Measurements from ENCODE around the gene HTRA1.

HTRA1 gene

DNA sequence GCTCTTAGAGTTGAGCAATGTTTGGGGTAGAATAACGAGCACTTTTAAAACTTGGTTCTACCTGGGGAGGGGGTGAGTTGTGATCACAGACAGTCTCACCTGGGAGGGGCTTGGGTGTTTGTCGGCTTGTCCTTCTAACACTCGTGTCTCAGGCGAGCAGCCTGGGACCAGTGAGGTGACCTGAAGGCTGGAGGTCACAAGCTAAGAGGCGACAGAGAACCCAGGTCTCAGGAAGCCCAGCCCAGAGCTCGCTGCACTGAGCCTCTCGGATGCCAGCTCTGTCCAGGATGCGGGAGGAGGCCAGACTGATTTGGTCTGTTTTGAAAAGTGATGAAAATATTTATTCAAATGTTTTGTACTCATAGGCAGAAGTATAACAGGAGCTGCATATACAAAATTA, 11.8 kb downstream of the HTRA1 start:
- no peak for DNase-seq (ENCODE audit: low read depth, low spot score)

DNA sequence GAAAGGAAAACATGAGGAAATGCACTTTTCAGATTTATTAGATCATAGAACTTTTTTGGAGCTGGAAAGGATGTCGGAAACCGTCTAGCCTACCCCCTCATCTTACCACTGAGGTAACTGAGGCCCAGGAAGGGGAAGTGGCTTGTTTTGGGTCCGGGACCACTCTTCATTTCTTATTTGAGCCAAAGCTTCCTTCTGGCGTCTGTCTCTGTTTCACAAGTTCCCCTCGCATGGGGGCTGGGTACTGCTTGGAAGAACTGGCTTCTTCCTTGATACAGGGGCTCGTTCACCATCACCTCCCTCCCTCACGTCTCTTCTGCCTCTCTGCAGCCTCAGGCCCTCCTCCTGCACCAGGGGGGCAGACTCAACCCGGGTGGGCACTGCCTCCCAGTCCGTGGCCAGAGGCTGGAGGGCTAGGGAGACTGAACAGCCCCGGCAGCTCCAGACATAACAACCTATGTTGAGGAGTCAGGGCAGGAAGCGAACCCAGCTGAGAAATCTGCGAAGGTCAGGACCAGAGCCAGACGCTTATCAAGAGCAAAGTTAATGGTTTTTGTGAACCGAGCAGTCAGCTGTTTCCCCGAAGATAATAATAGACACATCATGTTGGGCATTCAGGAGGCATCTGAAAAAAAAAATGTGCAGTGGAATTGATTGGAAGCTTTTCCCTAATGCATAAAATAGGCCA, 12.9 kb downstream of the HTRA1 start:
- no peak for DNase-seq (ENCODE audit: low read depth, low spot score)

GRCh38 chr10:122475100-122475499, 13.7 kb downstream of the HTRA1 start:
- DNase-seq (ENCODE audit: low read depth, low spot score), result no peak

GRCh38 chr10:122475591-122476332, 14.4 kb downstream of the HTRA1 start:
- DNase-seq (ENCODE audit: low read depth, low spot score), result no peak

DNA sequence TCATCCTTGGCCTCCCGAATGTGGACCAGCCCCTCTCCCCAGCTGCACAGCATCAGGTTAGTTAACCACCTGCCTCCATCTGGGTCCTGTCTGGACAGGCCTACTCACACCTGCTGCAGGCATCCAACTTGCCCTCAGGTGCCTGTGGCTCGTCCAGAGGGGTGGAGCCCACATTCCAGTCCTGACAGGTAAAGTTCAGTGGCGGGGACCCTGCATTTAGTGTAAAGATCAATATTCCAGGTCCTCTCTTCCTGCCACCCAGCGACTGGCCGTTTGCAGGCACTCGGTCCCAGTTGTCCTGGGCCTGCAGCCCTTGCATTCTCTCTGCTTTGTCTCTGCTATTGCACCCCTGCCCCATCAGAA, 15.0 kb downstream of the HTRA1 start:
- DNase-seq (ENCODE audit: low read depth, low spot score), result no peak

DNA sequence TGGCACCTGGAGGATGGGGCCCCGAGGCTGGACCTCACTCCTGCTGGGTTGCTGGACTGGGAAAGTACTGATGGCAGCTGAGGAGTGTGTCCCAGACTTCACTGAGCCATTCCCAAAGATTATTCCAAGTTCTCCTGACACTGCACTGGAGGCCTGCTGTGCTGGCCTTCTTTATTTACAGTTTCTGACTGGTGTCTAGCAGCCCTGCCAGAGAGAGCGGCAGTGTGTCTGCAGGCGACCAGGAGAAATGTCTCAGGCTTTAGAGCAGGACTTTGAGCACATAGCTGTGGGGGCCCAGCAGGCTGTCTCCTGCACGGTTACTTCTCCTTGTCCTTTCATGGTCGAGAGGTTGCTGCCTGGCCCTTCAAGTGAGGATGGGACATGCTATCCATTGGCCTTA, 16.1 kb downstream of the HTRA1 start:
- DNase-seq (ENCODE audit: low read depth, low spot score), result no peak

DNA sequence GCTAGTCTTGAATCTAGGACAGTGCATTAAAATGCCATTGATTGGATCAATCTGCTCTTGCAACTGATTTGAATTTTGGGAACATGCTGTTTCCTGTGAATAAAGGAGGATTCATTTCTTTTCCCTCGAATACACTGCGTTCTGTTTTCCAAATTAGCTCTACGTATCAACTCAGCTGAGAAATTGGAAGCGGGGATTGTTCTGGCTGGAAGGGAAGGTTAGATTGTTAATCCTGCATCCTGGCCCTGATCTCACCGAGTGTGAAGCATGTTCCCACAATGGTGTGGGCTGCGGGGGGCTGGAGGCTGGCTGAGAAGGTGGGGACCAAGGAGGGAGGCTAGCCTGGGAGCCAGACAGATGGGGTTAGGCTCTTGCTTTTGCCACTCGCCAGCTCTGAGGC, 17.6 kb downstream of the HTRA1 start:
- DNase-seq (ENCODE audit: low read depth, low spot score), result no peak

DNA sequence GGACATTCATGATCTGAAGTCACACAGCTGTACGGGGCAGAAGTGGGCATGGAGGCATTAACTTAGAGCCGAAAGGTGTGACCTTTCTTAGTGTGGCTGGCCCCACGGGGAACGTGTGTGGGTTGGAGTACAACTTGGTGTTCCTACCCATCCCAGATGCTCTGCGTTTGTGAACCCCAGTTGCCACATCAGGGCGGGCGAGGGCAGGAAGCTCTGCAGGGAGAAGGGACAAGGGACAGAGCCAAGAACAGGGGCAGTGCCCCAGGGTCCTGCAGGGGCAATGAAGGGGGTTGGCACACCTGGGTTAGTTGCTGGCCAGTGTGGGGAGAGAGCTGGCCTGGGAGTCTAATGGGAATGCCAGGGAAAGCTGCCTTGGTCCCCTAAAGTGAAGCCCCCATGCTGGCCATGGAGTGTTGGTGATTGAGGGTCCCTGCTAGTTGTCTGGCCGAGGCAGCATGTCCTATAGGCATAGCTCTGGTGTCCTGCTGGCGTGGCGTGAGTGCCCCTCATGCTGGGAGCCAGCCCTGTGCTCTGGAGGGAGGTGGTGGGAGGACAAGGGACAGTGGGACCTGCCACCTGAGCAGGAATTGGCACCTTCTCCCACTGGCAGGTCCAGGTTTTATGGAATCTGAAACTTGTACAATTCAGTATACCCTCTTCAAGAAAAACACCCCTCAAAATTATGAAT, 18.9 kb downstream of the HTRA1 start:
- no peak for DNase-seq (ENCODE audit: low read depth, low spot score)

DNA sequence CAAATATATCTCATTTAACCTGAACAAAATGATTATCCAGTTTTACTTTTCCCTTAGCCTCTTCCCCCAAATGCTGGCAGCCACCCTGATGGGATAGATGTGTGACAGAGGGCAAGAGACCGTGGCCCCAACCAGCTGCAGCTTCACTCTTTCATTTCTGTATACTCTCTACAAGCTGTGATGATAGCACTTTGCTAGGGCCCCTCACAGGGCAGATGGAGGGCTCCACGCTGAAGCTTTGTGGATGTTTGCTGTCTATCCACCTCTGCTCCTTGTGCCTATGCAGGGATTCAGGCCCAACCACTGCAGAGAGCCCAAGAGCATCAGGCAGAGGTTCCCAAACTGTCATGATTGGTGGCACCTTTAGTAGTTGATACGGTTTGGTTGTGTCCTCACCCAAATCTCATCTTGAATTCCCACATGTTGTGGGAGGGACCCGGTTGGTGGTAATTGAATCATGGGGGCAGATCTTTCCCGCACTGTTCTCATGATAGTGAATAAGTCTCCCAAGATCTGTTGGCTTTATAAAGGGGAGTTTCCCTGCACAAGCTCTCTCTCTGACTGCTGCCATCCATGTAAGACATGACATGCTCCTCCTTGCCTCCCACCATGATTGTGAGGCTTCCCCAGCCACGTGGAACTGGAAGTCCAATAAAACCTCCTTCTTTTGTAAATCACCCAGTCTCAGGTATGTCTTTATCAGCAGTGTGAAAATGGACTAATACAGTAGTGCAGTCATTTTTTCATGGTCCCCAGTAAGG, 20.1 kb downstream of the HTRA1 start:
- DNase-seq (ENCODE audit: low read depth, low spot score), result no peak

DNA sequence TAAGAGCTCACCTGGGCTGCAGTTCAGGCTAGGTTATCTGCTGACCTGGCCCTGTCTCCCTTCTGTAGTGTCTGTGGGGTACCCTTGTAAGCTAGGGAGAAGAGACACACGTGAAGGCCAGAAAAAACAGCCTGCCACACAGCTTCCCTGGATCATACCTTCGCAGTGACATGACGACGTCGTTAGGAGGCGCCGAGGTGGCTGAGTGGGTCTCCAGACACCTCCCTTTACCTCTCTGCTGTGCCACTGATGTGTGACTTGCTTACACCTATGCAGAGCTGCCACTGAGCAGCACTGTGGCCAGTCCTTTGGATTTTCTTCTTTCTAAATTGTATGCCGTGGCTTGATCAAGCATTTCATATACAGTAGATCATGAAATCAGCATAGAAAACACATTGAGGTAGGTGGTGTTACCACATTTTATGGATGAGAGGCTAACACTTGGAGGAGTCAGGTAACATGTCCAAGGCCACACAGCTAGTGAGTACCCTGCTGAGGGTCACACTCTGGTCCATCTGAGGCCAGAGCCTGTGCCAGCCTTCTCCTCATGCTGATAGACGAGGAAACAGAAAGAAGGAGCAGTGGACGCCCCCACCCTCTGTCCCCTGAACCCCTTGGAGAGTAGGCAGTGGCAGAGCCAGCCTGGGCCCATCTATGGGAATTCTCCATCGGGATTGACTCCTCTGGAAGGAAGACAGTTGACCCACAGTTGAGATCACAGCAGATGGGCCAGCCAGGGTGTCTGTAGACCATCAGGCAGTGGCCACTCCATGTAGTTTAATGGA, 23.1 kb downstream of the HTRA1 start:
- DNase-seq (ENCODE audit: low read depth, low spot score), result no peak

DNA sequence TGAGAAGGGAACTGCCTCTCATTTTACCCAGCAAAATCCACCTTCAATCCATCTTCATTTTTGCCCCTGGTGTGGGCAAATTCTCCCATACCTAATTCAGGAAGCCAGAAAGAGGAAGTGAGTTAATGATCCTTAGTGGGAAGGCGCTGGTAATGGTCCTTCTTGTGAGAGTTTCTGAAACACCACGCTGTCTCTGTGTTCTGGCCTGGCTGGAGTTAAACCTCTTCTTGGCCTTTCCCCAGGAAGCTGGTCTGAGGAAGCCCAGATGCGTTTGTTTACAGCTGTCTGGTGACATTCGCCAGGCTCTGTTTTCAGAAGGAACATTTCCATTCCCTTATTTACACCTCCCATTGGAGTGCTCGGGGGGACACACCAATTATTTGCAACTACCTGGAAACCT, 24.3 kb downstream of the HTRA1 start:
- DNase-seq (ENCODE audit: low read depth, low spot score), result no peak

GRCh38 chr10:122486406-122487080, 25.2 kb downstream of the HTRA1 start:
- peak; percentile 86 for DNase-seq (ENCODE audit: low read depth, low spot score)

- no peak for DNase-seq (ENCODE audit: low read depth, low spot score)
Measured at GRCh38 chr10:122487174-122487765, 25.9 kb downstream of the HTRA1 start.

DNA sequence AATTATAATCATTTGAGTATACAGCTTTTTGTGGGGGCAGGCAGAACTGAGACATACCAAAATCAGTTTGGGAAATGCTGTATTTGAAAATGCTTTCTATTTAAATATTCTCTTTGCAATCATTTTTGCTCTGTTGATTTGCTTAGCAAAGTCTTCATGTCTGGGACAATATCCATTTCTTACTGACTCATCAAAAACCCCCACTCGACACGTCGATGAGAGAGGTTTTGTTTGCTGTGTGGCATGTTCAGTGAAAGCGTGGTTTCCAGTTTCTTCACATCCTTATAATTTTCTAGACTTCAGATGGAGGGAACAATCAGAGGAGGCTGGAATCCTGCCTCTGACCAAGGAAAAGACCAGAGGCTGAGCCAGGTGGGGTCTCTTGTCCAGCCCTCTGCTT, 28.9 kb downstream of the HTRA1 start:
- no peak for DNase-seq (ENCODE audit: low read depth, low spot score)

DNA sequence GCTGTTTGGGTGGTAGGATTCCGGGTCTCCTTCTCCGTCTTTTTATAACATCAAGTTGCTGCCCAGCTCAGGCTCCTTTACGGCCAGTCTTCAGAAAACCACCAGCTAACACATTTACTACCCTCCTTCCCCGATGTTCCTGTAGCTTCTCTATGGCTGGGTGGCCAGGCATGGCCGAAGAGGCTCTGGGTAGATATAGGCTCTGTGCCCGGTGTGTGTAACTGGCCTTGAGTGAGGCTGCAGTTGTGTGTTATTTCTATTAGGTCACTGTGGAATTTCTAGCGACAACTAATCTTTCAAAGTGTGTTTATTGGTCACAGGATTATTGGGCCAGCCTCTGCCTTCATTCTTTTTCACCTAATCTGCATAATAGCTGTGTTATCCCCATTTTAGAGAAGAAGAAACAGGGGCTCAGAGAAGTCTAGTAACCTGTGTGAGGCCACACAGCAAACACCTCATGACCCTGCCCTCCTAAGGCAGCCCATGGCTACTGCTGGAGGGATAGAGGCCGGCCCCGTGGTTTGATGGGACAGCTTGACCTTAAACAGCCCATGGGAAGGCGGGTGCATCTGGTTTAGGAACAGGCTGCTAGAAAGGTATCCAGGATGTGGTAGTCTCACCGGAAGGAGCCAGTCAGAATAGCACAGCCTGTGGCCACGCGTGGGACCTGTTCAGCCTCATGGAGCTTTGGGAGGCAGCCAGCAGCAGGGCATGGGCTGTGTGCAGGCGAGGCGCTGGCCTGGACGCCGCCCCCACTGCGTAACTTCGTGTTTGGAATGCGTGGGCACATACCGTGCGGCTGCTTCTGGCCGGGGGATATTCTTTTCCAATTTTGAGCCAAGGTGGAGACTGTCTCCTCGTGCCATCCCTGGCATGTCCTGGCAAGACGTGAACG, 29.7 kb downstream of the HTRA1 start:
- no peak for DNase-seq (ENCODE audit: low read depth, low spot score)

DNA sequence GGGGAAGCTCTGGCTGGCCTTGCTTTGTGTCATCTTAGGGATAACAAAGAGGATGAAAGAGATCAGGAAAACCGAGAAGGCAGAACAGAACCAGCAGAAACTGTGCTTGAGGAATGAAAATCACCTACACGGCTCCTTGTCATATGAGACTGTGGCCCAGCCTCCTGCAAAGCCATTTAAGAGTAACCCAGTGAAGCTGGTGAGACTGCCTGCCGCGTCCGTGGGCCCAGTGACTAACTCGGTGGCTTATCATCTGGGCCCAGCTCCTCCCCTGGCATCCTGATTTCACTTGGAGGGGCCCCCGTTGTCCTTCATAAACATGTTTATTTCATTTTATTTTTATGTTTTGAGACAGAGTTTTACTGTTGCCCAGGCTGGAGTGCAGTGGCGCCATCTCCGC, 30.7 kb downstream of the HTRA1 start:
- no peak for DNase-seq (ENCODE audit: low read depth, low spot score)

DNA sequence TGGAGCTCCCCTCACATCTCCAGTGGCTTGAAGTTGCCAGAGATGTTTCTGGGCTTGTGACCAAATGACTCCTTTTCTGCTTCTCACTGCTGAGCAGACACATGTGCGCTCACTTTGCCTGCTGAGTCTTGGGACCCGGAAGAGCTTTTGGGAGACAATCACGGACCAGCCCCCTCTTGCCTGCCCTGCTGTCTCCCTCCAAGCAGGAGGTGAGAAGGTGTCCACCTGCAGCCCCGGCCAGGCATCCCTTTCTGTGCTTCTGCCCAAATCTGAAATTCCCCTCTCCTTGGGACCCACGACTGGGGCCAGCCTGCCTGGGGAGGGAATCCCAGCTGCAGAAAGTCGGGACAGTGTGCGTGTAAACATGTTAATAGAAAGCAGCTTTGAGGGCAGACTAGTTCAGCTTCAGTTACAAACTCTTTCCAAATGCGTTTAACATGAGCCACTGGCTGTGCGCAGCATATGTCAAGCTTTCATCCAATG, 31.7 kb downstream of the HTRA1 start:
- DNase-seq (ENCODE audit: low read depth, low spot score), result no peak

DNA sequence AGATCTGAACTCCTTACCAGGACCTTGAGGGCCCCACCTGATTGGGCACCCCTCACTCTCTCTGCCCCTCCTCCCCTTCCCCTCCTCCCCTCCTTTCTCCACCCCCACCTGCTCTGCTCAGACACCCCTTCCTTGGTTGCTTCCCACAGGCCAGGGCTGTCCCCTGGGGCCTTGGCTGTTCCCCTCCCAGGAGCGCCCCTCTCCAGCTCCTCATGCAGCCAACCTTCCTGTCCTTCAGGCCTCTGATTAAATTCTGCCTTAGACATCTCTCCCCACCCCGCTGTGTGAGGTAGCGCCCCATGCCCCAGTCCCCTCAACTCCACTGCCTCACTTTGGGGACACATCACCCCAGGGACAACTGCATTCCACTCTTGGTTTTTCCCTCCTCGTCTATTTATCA, 32.4 kb downstream of the HTRA1 start:
- no peak for DNase-seq (ENCODE audit: low read depth, low spot score)

GRCh38 chr10:122494173-122494820, 32.9 kb downstream of the HTRA1 start:
- DNase-seq (ENCODE audit: low read depth, low spot score), result no peak

All from brain pericyte (primary cell).